HG02852 (cell line): ENCODE measurements around the gene CYTIP.
"Not testable (repeated sequence)": the region's sequence is repeated elsewhere in the genome, so short reads cannot be mapped to it uniquely, and the experiment has no call there.

Experiments used
- ATAC-seq: cut with Tn5 transposase; IDR thresholded peaks from one replicate; pipeline ENCODE4 v1.9.1; 2021; ENCODE audit warnings: mild to moderate bottlenecking, moderate library complexity; ENCODE audit not compliant: unreplicated experiment

CYTIP gene

GRCh38 chr2:157427003-157427921 is 16.6 kb downstream of the CYTIP start:
- no peak for ATAC-seq

GRCh38 chr2:157426477-157426994 is 17.4 kb downstream of the CYTIP start:
- no peak for ATAC-seq

- no peak for ATAC-seq
These were observed 19.5 kb downstream of the CYTIP start for GRCh38 chr2:157424374-157424773.

GRCh38 chr2:157421964-157422363 is 21.9 kb downstream of the CYTIP start:
- ATAC-seq: no peak

GRCh38 chr2:157421331-157421944 is 22.5 kb downstream of the CYTIP start:
- no peak for ATAC-seq

- peak; percentile 61 for ATAC-seq
These were observed 23.0 kb downstream of the CYTIP start for GRCh38 chr2:157420771-157421323.

GRCh38 chr2:157419031-157419575 is 24.8 kb downstream of the CYTIP start:
- ATAC-seq: no peak

- no peak for ATAC-seq
These were observed 25.6 kb downstream of the CYTIP start for GRCh38 chr2:157418239-157418641.

- no peak for ATAC-seq
These were observed 28.2 kb downstream of the CYTIP start for GRCh38 chr2:157415591-157416101.

- ATAC-seq: peak; percentile 27
These were observed 29.8 kb downstream of the CYTIP start for GRCh38 chr2:157414050-157414449.

GRCh38 chr2:157413326-157414035 is 30.4 kb downstream of the CYTIP start:
- ATAC-seq: peak; percentile 89

GRCh38 chr2:157411624-157412336 is 32.1 kb downstream of the CYTIP start:
- no peak for ATAC-seq

- ATAC-seq: not testable (repeated sequence)
These were observed 38.5 kb downstream of the CYTIP start for GRCh38 chr2:157405398-157405797.

GRCh38 chr2:157404363-157404762 is 39.5 kb downstream of the CYTIP start:
- ATAC-seq: peak; percentile 99

- ATAC-seq: not testable (repeated sequence)
These were observed 40.9 kb downstream of the CYTIP start for GRCh38 chr2:157402801-157403485.

- no peak for ATAC-seq
These were observed 48.1 kb downstream of the CYTIP start for GRCh38 chr2:157395811-157396210.

GRCh38 chr2:157394928-157395327 is 49.0 kb downstream of the CYTIP start:
- no peak for ATAC-seq

- ATAC-seq: no peak
These were observed 50.5 kb downstream of the CYTIP start for GRCh38 chr2:157393348-157393747.

GRCh38 chr2:157388827-157389226 is 55.1 kb downstream of the CYTIP start:
- ATAC-seq: no peak
